SU-DHL-6 (cell line): Measurements from ENCODE around the gene SFPQ.

Experiments used
- H2AFZ ChIP-seq: fragments of 200-600 bp; sonication (generic); 2 replicates; pipeline ENCODE4 v1.6.1; 2014; ENCODE audit warnings: low read depth, mild to moderate bottlenecking, moderate library complexity, mixed read lengths, antibody characterized with exemption, low read length; ENCODE audit not compliant: severe bottlenecking
- H3F3A ChIP-seq: fragments of 200-600 bp; shearing (Covaris generic); 2 replicates; pipeline ENCODE4 v1.6.0; 2016; ENCODE audit warnings: antibody characterized with exemption, mild to moderate bottlenecking; ENCODE audit not compliant: insufficient read depth
- H3K27ac ChIP-seq: fragments of 200-600 bp; sonication (generic); 2 replicates; pipeline ENCODE4 v1.5.1; 2016; ENCODE audit warnings: low read depth, mild to moderate bottlenecking, low read length, moderate library complexity, mixed read lengths
- H3K27me3 ChIP-seq: fragments of 200-600 bp; sonication (generic), shearing (Covaris generic); 2 replicates; pipeline ENCODE4 v1.6.0; 2014; ENCODE audit warnings: mild to moderate bottlenecking, low read length
- H3K36me3 ChIP-seq: fragments of 200-600 bp; sonication (generic); 2 replicates; pipeline ENCODE4 v1.6.1; 2014; ENCODE audit warnings: mild to moderate bottlenecking, low read length, mixed read lengths
- H3K4me2 ChIP-seq: fragments of 300-600, 200-600 bp; shearing (Covaris generic), sonication (generic); 2 replicates; pipeline ENCODE4 v1.6.0; 2014; ENCODE audit warnings: low read length, low read depth, mild to moderate bottlenecking; ENCODE audit not compliant: poor library complexity, severe bottlenecking
- H3K4me3 ChIP-seq: fragments of 200-600 bp; sonication (generic); 2 replicates; pipeline ENCODE4 v1.5.1; 2014; ENCODE audit warnings: antibody characterized with exemption, low read length, mild to moderate bottlenecking, mixed read lengths; ENCODE audit not compliant: insufficient read depth, poor library complexity, severe bottlenecking
- H3K79me2 ChIP-seq: fragments of 200-600 bp; sonication (generic); 2 replicates; pipeline ENCODE4 v1.6.1; 2014; ENCODE audit warnings: mild to moderate bottlenecking, low read length, moderate library complexity; ENCODE audit not compliant: insufficient read depth
- H3K9ac ChIP-seq: fragments of 200-600 bp; sonication (generic); 2 replicates; pipeline ENCODE4 v1.7.0; 2014; ENCODE audit warnings: mild to moderate bottlenecking, low read length
- H3K9me2 ChIP-seq: fragments of 200-600 bp; sonication (generic); replicated peaks from 2 replicates; pipeline ENCODE4 v1.6.1; 2014; ENCODE audit warnings: low read length; ENCODE audit not compliant: insufficient read depth
- H3K9me3 ChIP-seq: fragments of 200-600 bp; sonication (generic); 2 replicates; pipeline ENCODE4 v1.6.1; 2014; ENCODE audit warnings: low read length, mixed read lengths; ENCODE audit not compliant: insufficient read depth
- H4K20me1 ChIP-seq: fragments of 200-600 bp; sonication (generic); 2 replicates; pipeline ENCODE4 v1.6.1; 2014; ENCODE audit warnings: low read depth, mild to moderate bottlenecking, antibody characterized with exemption, low read length, moderate library complexity, mixed read lengths
- EZH2phosphoT487 ChIP-seq: fragments of 200-600 bp; sonication (generic), shearing (Covaris generic); conservative IDR thresholded peaks from 2 replicates; pipeline ENCODE4 v1.6.1; 2018; ENCODE audit warnings: mild to moderate bottlenecking, antibody characterized with exemption, low read length, moderate library complexity, mixed read lengths
- TF ChIP-seq, protein P1 (sequence below): fragments of 200-600 bp; sonication (generic); IDR thresholded peaks from one replicate; pipeline ENCODE4 v1.5.1; 2017; ENCODE audit warnings: antibody characterized with exemption, mild to moderate bottlenecking, low read length, moderate library complexity; ENCODE audit not compliant: insufficient read depth, poor library complexity, severe bottlenecking

Gene SFPQ

DNA sequence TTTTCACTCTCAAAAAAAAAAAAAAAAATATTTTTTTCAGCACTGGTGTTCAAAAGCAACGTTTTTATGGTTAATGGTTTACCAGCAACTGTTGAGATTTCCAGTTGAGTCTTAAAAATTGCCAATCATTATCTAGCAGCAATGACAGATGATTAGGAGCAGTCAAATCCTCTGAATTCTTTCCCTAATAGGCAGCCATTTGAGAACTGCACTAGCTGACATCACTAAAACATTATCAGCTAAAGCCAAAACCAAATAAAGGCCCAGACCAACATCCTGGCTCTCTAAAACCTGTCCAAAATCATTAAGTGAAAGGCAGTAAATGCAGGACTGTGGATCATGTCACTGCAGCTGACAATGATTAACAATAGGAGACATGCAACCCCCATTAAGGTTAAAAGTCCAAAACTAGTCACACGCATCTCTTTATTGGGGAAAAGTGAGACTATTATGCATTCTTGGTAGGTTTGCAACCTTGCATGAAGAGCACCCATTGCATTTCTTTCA is 14.0 kb downstream of the SFPQ start:
- Histone ChIP-seq H3K79me2 (peaks cover 47% of the 10 kb centered on the region), H3K4me2 (no peak overlapping the region), H3K36me3 (peaks cover 80% of the 10 kb centered on the region), H3K9me2 (no peaks in the 10 kb centered on the region), H3K4me3 (no peak overlapping the region), H3K27me3 (no peaks in the 10 kb centered on the region), H2AFZ (no peak overlapping the region), H3K27ac (no peak overlapping the region), H3K9ac (no peak overlapping the region), H3K9me3 (no peaks in the 10 kb centered on the region), H3F3A (peaks cover 94% of the 10 kb centered on the region), H4K20me1 (peaks cover 70% of the 10 kb centered on the region)
- TF ChIP-seq, protein P1, sequence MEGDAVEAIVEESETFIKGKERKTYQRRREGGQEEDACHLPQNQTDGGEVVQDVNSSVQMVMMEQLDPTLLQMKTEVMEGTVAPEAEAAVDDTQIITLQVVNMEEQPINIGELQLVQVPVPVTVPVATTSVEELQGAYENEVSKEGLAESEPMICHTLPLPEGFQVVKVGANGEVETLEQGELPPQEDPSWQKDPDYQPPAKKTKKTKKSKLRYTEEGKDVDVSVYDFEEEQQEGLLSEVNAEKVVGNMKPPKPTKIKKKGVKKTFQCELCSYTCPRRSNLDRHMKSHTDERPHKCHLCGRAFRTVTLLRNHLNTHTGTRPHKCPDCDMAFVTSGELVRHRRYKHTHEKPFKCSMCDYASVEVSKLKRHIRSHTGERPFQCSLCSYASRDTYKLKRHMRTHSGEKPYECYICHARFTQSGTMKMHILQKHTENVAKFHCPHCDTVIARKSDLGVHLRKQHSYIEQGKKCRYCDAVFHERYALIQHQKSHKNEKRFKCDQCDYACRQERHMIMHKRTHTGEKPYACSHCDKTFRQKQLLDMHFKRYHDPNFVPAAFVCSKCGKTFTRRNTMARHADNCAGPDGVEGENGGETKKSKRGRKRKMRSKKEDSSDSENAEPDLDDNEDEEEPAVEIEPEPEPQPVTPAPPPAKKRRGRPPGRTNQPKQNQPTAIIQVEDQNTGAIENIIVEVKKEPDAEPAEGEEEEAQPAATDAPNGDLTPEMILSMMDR = no peak
- no peak for TF ChIP-seq EZH2phosphoT487

DNA sequence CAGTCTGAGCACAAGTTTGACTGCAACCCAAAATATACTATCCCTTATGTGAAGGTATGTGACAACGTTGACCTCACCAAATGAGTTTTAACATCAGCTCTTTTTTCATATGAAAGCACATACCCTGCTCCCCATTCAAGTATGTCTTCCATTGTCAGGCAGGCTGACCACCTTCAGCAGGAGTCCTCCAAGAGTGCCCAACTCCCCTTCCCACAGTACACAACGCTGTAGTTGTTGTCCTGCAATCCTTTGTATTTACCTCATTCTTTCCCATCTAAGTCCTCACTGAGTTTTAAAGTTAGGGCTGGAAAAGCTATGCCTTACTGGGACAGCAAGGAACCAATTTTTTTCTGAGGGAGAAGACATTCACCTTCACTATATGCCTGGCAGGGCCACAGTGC is 14.7 kb downstream of the SFPQ start:
- Histone ChIP-seq H3K9me3 (no peaks in the 10 kb centered on the region), H3K27ac (no peak overlapping the region), H3K9ac (no peak overlapping the region), H3K4me3 (no peak overlapping the region), H4K20me1 (peaks cover 65% of the 10 kb centered on the region), H3K79me2 (peaks cover 42% of the 10 kb centered on the region), H3K36me3 (peaks cover 74% of the 10 kb centered on the region), H3F3A (peaks cover 94% of the 10 kb centered on the region), H2AFZ (no peak overlapping the region), H3K27me3 (no peaks in the 10 kb centered on the region), H3K9me2 (no peaks in the 10 kb centered on the region), H3K4me2 (no peak overlapping the region)
- no peak for TF ChIP-seq EZH2phosphoT487
- TF ChIP-seq, protein P1 = no peak

DNA sequence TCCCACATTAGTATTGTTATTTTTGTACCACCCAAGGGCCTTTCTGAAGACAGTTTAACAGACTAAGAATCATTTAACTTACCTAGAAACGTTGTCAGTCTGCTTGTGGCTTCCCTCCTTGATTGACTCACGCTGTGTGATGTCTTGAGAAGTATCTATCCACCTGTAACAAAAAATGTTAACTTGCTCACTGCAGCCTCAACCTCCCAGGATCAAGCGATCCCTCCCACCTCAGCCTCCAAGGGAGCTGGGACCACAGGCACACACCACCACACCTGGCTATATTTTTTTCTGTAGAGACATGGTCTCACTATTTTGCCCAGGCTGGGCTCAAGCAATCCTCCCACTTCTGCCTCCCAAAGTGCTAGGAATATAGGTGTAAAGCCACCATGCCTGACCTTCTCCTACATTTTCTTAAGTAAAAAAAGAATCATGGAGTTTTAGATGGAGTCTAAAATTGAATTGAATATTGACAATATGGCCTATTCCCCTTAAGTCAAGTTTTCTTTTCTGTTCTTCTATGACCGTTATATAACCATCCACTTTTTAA is 15.6 kb downstream of the SFPQ start:
- Histone ChIP-seq H2AFZ (no peak overlapping the region), H3K27ac (no peak overlapping the region), H3K9me2 (no peaks in the 10 kb centered on the region), H3K79me2 (peaks cover 32% of the 10 kb centered on the region), H3K9ac (no peak overlapping the region), H3K27me3 (no peaks in the 10 kb centered on the region), H3K4me3 (no peak overlapping the region), H3K9me3 (no peaks in the 10 kb centered on the region), H3K4me2 (no peak overlapping the region), H3K36me3 (peaks cover 66% of the 10 kb centered on the region), H3F3A (peaks cover 95% of the 10 kb centered on the region), H4K20me1 (peaks cover 58% of the 10 kb centered on the region)
- TF ChIP-seq, protein P1 = no peak
- TF ChIP-seq EZH2phosphoT487 = no peak
